ENCODE data around the gene CRIM1.

The CRIM1 gene

DNA sequence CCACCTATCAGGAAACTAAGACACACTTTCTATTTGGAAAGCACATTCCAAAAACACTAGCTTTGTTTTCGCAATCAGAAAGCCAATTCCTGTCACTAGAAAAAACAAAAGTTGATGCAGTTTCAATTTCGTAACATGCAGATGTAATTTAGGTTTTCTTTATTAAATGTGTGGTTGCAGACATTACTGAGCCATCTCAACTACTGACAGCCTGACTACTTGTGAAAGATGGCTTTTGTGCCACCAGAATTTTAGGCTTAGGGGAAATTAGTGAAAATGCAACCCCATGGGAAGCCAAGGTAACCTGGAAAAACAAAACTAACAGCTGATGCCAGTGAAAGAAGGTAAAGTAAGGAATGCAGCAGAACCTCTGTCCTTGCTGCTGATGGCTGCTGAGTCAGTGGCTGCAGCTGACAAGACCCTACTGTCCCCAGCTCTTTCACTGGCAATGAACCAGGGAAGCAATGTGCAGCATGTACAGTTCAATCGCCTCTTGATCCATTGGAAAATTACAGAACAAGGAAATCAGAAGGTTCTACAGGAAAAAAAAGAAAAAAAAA is 207.5 kb downstream of the CRIM1 start:
- no peaks in the 10 kb centered on the region for H3K4me1 ChIP-seq (ENCODE audit: insufficient read depth, insufficient read length)
- H3K27me3 ChIP-seq (ENCODE audit: insufficient read depth, insufficient read length) = no peaks in the 10 kb centered on the region
- TF ChIP-seq SUZ12 (IDR thresholded peaks at IDR 0.05; ENCODE audit: extremely low read depth, insufficient read depth, insufficient read length) = no peak
- no peak for TF ChIP-seq YY1 (IDR thresholded peaks at IDR 0.05; ENCODE audit: insufficient read depth, insufficient read length)
- no peak for TF ChIP-seq ZNF274 (IDR thresholded peaks at IDR 0.05; ENCODE audit: low read depth, low read length)
- H3K9me3 ChIP-seq (ENCODE audit: insufficient read depth, low read length) = no peaks in the 10 kb centered on the region
- no peak overlapping the region for H3K9ac ChIP-seq (ENCODE audit: insufficient read length, low read depth)
- peaks cover 23% of the 10 kb centered on the region for H3K36me3 ChIP-seq (ENCODE audit: insufficient read depth, insufficient read length, low read length)
- no peak for DNase-seq (ENCODE audit: low read depth, low spot score)
- H3K4me3 ChIP-seq (ENCODE audit: insufficient read length, low read depth) = no peak overlapping the region

DNA sequence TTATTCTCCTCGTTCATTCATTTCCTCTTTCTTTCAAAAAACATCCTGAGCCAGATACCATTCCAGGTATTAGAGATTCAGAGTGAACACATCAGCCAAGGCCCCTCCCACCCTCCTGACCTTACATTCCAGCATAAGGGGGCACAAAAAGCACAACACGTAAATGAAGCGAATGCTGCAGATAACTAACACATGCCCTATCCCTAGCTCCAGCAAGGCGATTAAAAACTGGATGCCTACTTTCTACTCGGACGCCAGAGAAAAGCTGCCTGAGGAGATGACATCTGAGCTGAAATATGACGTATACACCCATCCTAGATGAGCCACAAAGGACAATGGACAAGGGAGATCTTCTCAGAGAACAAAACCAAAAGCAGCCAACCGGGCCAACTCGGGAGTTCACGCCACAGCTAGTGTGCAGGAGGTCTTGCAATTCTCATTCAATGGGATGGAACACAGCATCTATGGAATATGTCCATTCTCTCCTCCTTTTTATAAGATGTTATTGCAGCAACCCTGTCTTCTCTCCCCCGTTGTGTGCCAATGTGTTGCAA is 208.9 kb downstream of the CRIM1 start:
- Histone ChIP-seq H3K9ac (ENCODE audit: insufficient read length, low read depth) (no peak overlapping the region), H3K4me1 (ENCODE audit: insufficient read depth, insufficient read length) (no peaks in the 10 kb centered on the region), H3K27me3 (ENCODE audit: insufficient read depth, insufficient read length) (no peaks in the 10 kb centered on the region), H3K4me3 (ENCODE audit: insufficient read length, low read depth) (no peak overlapping the region), H3K9me3 (ENCODE audit: insufficient read depth, low read length) (no peaks in the 10 kb centered on the region), H3K36me3 (ENCODE audit: insufficient read depth, insufficient read length, low read length) (peaks cover 22% of the 10 kb centered on the region)
- TF ChIP-seq ZNF274 (IDR thresholded peaks at IDR 0.05; ENCODE audit: low read depth, low read length) (no peak), YY1 (IDR thresholded peaks at IDR 0.05; ENCODE audit: insufficient read depth, insufficient read length) (no peak), SUZ12 (IDR thresholded peaks at IDR 0.05; ENCODE audit: extremely low read depth, insufficient read depth, insufficient read length) (no peak)
- DNase-seq (ENCODE audit: low read depth, low spot score) = no peak

DNA sequence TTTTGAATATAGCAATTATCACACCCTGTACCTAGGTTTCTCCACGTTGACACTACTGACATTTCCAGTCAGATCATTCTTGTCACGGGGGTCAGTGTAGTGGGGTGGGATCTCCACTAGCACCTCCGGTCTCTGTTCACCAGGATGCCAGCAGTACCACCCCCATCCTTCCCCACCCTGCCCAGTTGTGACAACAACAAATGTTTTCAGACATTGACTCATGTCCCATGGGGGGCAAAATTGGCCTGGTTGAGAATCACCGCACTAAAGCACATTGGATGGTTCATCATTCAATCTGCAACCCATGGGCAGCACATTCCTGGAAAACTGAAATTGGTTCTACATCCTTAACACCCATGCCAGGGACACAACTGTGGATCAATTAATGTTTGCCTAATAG is 210.1 kb downstream of the CRIM1 start:
- Histone ChIP-seq H3K27me3 (ENCODE audit: insufficient read depth, insufficient read length) (no peaks in the 10 kb centered on the region), H3K4me1 (ENCODE audit: insufficient read depth, insufficient read length) (no peaks in the 10 kb centered on the region), H3K9me3 (ENCODE audit: insufficient read depth, low read length) (no peaks in the 10 kb centered on the region), H3K36me3 (ENCODE audit: insufficient read depth, insufficient read length, low read length) (peaks cover 17% of the 10 kb centered on the region), H3K9ac (ENCODE audit: insufficient read length, low read depth) (no peak overlapping the region), H3K4me3 (ENCODE audit: insufficient read length, low read depth) (no peak overlapping the region)
- no peak for TF ChIP-seq ZNF274 (IDR thresholded peaks at IDR 0.05; ENCODE audit: low read depth, low read length)
- TF ChIP-seq SUZ12 (IDR thresholded peaks at IDR 0.05; ENCODE audit: extremely low read depth, insufficient read depth, insufficient read length) = no peak
- no peak for TF ChIP-seq YY1 (IDR thresholded peaks at IDR 0.05; ENCODE audit: insufficient read depth, insufficient read length)
- no peak for DNase-seq (ENCODE audit: low read depth, low spot score)

DNA sequence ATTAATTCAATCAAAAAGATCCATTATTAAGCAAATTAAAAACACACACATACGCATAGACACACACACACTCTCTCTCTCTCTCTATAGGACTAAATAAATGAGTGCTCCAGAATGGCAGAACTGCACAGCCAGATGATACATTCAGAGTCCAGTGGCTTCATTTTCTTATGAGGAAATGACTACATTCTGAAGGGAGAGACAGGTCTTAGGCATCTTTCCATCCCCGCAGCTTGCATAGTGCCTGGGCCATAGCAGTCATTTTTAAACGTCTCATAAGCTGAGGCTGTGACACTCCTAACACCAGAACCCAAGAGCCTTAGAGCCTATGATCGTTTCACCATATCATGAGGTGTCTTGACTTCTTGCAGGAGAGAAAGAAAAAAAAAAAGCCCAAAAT is 211.3 kb downstream of the CRIM1 start:
- Histone ChIP-seq H3K27me3 (ENCODE audit: insufficient read depth, insufficient read length) (no peaks in the 10 kb centered on the region), H3K36me3 (ENCODE audit: insufficient read depth, insufficient read length, low read length) (peaks cover 17% of the 10 kb centered on the region), H3K4me3 (ENCODE audit: insufficient read length, low read depth) (no peak overlapping the region), H3K4me1 (ENCODE audit: insufficient read depth, insufficient read length) (no peaks in the 10 kb centered on the region), H3K9ac (ENCODE audit: insufficient read length, low read depth) (no peak overlapping the region), H3K9me3 (ENCODE audit: insufficient read depth, low read length) (no peaks in the 10 kb centered on the region)
- no peak for DNase-seq (ENCODE audit: low read depth, low spot score)
- TF ChIP-seq ZNF274 (IDR thresholded peaks at IDR 0.05; ENCODE audit: low read depth, low read length) = no peak
- no peak for TF ChIP-seq YY1 (IDR thresholded peaks at IDR 0.05; ENCODE audit: insufficient read depth, insufficient read length)
- no peak for TF ChIP-seq SUZ12 (IDR thresholded peaks at IDR 0.05; ENCODE audit: extremely low read depth, insufficient read depth, insufficient read length)

DNA sequence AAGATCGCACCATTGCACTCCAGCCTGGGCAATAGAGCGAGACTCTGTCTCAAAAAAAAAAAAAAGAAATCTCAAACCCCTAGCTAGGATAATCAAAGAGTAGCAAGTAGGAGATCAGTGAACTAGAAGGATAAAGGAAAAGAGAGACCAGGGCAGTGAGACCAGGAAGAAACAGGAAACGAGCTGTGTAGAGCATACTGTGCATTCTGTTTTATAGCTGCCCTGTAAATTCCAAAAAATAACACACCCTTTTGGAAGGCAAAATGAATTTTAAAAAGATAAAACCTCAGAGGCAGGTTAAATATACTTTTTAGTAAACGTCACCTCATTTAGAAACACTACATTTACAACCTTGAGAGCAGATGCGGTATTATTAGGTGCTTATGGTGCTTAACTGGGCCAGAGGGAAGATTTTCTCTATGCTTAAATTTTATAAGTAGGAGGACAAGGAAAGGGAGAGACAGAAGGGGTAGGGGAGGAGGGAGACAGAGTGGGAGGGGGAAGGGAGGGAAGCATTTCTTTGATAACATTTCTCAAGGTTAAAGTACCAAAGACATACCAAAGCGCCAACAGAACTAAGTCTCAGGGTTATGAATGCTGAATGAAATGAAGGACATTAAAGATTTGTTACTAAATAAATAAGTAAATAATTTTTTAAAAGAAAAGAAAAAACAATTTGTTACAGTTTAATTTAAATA is 212.3 kb downstream of the CRIM1 start:
- TF ChIP-seq ZNF274 (IDR thresholded peaks at IDR 0.05; ENCODE audit: low read depth, low read length) = no peak
- TF ChIP-seq SUZ12 (IDR thresholded peaks at IDR 0.05; ENCODE audit: extremely low read depth, insufficient read depth, insufficient read length) = no peak
- no peak for TF ChIP-seq YY1 (IDR thresholded peaks at IDR 0.05; ENCODE audit: insufficient read depth, insufficient read length)
- Histone ChIP-seq H3K4me3 (ENCODE audit: insufficient read length, low read depth) (no peak overlapping the region), H3K36me3 (ENCODE audit: insufficient read depth, insufficient read length, low read length) (peaks cover 20% of the 10 kb centered on the region), H3K9me3 (ENCODE audit: insufficient read depth, low read length) (no peaks in the 10 kb centered on the region), H3K27me3 (ENCODE audit: insufficient read depth, insufficient read length) (no peaks in the 10 kb centered on the region), H3K4me1 (ENCODE audit: insufficient read depth, insufficient read length) (no peaks in the 10 kb centered on the region), H3K9ac (ENCODE audit: insufficient read length, low read depth) (no peak overlapping the region)
- DNase-seq (ENCODE audit: low read depth, low spot score) = no peak

DNA sequence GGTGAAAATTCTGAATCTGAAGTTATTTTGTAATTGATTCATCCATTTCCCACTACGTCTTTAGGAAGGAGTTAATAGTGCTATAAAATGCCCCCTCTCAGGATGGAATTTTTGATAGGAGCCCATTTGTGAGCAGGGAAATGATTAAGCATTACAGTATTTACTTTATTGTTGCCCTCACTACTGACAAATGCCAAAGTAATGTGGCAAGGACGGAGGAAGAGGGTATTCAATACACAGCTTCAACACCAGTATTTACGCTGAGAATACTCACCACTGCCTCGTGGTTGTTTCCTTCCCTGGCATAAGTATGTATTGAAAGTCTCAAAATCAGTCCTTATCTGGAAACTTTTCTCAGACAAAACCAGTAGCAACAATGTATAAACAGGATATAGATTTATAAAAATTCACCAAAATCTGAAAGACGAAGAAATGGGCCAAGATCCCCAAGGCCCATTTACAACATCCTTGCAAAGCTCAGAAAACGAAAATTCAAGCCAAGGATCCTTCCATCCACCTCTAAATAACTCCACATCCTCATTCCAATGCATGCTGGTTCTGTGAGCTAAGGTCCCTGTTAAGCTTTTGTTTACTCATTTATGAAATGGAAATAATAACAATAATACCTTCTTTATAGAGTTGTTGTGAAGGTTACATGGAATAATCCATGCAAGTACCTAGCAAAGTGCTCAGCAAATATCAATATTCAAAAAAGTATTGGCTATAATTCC is 213.1 kb downstream of the CRIM1 start:
- no peak for DNase-seq (ENCODE audit: low read depth, low spot score)

More for the DNA sequence above, 213.1 kb downstream of the CRIM1 start:
- H3K4me1 ChIP-seq (ENCODE audit: insufficient read depth, insufficient read length) = no peaks in the 10 kb centered on the region
- H3K4me3 ChIP-seq (ENCODE audit: insufficient read length, low read depth) = no peak overlapping the region
- no peaks in the 10 kb centered on the region for H3K27me3 ChIP-seq (ENCODE audit: insufficient read depth, insufficient read length)
- H3K9ac ChIP-seq (ENCODE audit: insufficient read length, low read depth) = no peak overlapping the region
- TF ChIP-seq SUZ12 (IDR thresholded peaks at IDR 0.05; ENCODE audit: extremely low read depth, insufficient read depth, insufficient read length) (no peak), ZNF274 (IDR thresholded peaks at IDR 0.05; ENCODE audit: low read depth, low read length) (no peak), YY1 (IDR thresholded peaks at IDR 0.05; ENCODE audit: insufficient read depth, insufficient read length) (no peak)
- H3K9me3 ChIP-seq (ENCODE audit: insufficient read depth, low read length) = no peaks in the 10 kb centered on the region
- H3K36me3 ChIP-seq (ENCODE audit: insufficient read depth, insufficient read length, low read length) = peaks cover 20% of the 10 kb centered on the region
